Testis (tissue), 2 donors: ENCODE data around the gene ABCC4.

Experiments
- CTCF ChIP-seq, 3 experiments: fragments of 450-650 bp in 2 of 3; fragments of 200-600 bp in 1 of 3; sonication (generic) in 1 of 3; IDR thresholded peaks; one replicate each; pipeline ENCODE4 v1.5.1; 2016 to 2019; ENCODE audit warnings: antibody characterized with exemption in 3 of 3, mild to moderate bottlenecking in 2 of 3, moderate library complexity in 1 of 3
- POLR2A ChIP-seq: fragments of 450-650 bp; IDR thresholded peaks from one replicate; pipeline ENCODE4 v1.6.1; 2017; ENCODE audit warnings: antibody characterized with exemption, mild to moderate bottlenecking, moderate library complexity

- TF ChIP-seq CTCF (IDR thresholded peaks at IDR 0.05) (no peak), POLR2A (no peak)
These were observed 147.4 kb downstream of the ABCC4 start for GRCh38 chr13:95153647-95154412.
